Urothelium cell line (cell line): ENCODE results near the gene TMCO1.
"Not testable (repeated sequence)": the region's sequence is repeated elsewhere in the genome, so short reads cannot be mapped to it uniquely, and the experiment has no call there.

Source experiments
- DNase-seq: peaks from one replicate; pipeline ENCODE4 v3.0.0; 2011; ENCODE audit warnings: low spot score, mixed read lengths
- FAIRE-seq: peaks from 2 replicates; lab custom pipeline; 2011; peaks lifted over from hg19 to GRCh38; lab: Jason Lieb, UNC

Gene TMCO1

DNA sequence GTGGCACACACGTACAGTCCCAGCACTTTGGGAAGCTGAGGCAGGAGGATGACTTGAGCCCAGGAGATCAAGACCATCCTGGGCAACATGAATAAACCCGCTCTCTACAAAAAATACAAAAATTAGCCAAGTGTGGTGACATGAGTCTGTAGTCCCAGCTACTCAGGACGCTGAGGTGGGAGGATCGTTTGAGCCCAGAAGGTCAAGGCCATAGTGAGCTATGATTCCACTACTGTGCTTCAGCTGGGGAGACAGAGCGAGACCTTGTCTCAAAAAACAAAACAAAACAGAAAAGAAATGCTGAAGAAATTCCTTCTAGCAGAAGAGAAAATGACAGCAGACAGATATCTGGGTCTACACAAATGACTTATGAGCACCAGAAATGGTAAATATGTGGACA is 80.6 kb downstream of the TMCO1 start:
- FAIRE-seq (no peak), DNase-seq (no peak)

DNA sequence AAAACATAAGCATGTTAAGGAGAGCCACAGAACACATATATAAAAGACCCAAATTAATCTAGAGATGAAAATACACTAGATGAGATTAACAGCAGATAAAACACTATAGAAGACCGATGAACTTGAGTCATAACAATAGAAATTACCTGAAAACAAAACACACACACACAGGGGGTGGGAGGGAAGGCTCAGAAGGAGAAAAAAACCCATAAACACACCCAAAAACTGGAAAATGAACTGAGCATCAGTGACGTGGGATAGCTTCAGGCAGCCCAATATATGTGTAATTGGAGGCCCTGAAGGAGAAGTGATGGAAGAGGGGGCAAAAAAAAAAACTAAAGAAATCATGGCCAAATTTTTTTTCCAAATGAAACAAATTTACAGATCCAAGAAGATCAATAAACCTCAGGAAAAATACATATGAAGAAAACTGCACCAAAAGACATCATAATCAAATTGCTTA is 81.7 kb downstream of the TMCO1 start:
- DNase-seq: no peak
- FAIRE-seq: no peak

DNA sequence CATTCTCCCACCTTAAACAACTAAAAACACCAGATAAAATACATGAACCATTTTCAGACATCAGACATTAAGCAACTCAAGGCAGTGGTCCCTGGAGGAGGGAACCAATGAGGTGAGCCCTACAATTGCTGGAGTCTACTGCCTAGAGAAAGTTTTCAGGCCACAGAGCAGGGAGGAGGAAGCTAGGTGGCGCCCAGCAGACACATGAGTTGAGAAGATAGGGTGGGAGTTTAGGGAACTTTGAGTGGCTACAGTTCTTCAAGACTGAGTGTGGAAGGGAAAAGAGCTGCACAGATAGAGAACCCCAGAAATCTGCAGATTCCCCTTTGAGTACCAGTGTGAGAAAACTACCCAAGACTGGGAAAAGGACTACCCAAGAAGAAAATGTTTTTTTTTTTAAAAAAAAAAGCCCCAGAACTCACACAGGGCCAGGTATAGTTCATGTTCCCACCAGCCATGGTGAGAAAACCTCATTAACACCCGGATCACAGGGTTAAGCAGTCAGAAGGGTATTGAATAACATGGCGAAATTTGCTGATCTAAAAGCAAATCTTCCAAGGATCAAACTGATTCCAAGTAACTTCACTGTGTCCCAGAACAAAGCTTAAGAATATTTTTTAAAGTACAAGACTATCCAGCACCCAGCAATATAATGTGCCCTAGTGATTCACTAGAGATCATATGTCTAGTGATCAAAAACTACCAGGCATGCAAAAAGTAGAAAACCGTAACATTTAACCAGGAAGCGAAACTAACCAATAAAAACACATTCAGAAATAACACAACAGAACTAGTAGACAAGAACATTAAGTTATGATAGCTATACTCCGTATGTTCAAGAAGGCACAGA is 82.3 kb downstream of the TMCO1 start:
- DNase-seq: no peak
- no peak for FAIRE-seq

DNA sequence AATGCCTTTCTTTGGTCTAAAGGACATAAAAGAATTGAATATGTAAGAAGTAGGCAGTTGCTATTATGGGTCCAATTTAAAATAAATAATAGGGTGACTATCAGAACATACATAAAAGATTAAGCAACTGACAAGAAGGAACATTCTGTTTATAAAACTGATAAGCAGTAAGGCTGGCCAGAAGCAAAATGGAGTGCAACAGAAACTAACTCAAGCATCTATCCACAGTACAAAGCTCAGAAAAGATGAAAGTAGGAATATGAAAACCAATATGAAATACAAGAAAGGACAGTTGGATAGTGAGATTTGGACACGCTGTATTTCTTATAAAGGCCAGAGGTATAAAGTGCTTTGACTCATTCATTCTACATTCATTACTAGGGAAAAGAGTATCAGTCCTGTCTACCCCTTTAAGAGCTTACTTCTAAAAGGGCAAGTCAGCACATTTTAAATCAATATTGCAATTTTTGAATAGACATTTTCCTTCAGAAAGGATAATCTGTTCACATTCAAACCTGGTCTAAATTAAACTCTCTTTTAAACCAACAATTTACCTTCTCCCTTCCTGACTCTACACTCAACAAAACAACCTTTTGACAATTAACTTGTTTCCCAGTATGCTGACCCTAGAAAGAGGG is 84.7 kb downstream of the TMCO1 start:
- FAIRE-seq (no peak), DNase-seq (no peak)

DNA sequence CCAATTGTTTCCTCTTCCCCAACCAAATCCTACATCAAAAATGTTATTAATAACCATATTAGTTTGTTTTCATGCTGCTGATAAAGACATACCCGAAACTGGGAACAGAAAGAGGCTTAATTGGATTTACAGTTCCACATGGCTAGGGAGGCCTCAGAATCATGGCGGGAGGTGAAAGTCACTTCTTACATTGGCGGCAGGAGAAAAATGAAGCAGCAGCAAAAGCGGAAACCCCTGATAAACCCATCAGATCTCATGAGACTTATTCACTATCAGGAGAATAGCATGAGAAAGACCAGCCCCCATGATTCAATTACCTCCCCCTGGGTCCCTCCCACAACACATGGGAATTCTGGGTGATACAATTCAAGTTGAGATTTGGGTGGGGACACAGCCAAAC is 87.9 kb downstream of the TMCO1 start:
- not testable (repeated sequence) for FAIRE-seq, DNase-seq

DNA sequence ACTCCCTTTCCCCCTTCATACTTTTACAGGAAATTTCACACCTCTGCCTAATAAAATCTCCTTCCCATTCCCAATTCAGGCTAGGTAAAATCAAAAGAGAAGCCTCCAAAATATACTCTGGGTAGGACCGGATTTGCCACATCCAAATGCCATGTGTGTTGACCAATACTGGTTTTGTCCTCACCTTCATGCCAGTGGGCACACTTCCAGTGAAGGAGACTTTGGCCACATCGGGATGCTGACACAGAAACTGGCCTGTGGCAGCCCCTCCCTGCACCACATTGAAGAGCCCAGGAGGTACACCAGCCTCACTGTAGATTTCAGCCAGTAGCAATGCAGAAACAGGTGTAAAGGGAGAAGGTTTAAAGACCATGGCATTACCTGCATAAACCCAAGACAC is 88.4 kb downstream of the TMCO1 start:
- FAIRE-seq: no peak
- no peak for DNase-seq

DNA sequence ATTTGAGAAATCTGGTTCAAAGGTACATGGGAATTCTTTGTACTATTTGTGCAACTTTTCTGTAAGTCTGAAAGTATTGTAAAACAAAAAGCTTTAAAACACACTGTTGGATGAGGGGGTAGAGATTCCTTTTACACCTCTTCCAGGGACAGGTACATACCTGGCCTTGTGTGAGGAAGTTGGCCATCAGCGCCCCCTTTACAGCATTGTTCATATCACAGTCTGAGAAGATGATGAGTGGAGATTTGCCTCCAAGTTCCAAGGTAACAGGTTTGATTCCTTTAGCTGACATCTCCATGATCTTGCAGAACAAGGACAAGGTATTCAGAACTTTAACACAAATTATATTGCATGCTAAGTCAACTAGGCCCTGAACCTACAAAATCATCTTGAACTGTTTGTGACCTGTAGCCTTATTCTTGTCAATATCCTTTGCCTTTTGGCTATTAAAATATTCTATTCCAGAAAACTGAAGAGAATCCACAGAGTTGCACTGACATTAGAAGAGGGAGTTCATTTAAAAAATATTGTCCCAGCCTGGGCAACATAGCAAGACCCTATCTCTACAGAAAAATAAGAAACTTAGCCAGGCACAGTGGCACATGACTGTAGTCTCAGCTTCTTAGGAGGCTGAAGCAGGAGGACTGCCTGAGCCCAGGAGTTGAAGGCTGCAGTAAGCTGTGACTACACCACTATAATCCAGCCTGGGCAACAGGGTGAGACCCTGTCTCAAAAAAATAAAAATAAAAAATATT is 89.2 kb downstream of the TMCO1 start:
- DNase-seq (no peak), FAIRE-seq (no peak)

DNA sequence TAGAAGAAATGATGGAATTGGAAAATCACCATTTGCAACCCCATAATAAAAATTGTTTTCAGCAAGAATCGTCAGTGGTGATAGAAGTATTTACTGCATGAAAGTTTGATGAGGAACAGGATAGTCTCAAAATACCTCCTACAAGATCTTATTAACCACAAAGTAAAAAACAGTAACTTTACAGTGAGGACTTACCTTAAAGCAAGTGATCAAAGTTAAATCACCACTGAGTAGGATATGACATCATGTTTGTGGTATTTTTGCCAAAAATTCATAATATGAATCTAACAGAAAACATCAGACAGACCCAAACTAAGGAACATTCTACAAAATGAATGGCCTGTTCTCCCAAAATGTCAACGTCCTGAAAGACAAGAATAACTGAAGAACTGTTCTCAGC is 90.2 kb downstream of the TMCO1 start:
- FAIRE-seq (no peak), DNase-seq (no peak)
